Measurements from ENCODE around the gene STX10.
A peak's percentile ranks its signal among the peaks of the same experiment; 100 is the strongest.

The STX10 gene

GRCh38 chr19:13155472-13156359, 5.5 kb upstream of the STX10 start:
- TF ChIP-seq, protein P1, sequence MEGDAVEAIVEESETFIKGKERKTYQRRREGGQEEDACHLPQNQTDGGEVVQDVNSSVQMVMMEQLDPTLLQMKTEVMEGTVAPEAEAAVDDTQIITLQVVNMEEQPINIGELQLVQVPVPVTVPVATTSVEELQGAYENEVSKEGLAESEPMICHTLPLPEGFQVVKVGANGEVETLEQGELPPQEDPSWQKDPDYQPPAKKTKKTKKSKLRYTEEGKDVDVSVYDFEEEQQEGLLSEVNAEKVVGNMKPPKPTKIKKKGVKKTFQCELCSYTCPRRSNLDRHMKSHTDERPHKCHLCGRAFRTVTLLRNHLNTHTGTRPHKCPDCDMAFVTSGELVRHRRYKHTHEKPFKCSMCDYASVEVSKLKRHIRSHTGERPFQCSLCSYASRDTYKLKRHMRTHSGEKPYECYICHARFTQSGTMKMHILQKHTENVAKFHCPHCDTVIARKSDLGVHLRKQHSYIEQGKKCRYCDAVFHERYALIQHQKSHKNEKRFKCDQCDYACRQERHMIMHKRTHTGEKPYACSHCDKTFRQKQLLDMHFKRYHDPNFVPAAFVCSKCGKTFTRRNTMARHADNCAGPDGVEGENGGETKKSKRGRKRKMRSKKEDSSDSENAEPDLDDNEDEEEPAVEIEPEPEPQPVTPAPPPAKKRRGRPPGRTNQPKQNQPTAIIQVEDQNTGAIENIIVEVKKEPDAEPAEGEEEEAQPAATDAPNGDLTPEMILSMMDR (IDR thresholded peaks at IDR 0.05; ENCODE audit: low read depth, low read length), result no peak
- DNase-seq (ENCODE audit: extremely low read depth, low read depth), result peak; percentile 54

DNA sequence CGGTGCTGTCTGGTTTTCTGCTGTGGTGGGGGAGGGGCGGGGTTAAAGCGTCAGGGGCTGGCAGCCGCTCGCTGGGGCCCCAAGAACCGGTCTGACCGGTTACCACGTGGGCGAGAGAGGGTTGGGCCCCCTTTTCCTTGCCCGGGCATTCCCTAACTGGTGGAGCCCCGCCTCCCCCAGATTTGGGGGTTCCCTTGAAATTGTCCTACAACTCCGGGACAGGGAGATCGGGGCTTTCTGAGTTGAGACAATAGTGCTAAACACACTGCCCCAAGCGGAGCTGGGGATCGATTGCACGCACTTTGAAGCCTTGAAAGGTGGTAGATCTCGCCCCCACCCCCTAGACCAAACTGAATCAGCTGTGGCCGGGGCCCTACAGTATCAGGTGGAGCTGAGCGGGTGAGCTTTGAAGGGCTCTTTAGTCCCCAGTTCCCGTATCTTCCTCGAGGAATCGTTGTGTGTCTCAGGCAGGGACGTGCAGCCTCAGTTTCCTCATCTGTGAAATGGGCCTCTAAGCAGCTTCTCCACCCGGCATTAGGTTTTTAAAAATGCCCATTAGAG, 4.8 kb upstream of the STX10 start:
- TF ChIP-seq, protein P1 (IDR thresholded peaks at IDR 0.05; ENCODE audit: low read depth, low read length), result peak; percentile 14

GRCh38 chr19:13154241-13154778, 4.1 kb upstream of the STX10 start:
- TF ChIP-seq, protein P1 (IDR thresholded peaks at IDR 0.05; ENCODE audit: low read depth, low read length), result no peak
- DNase-seq (ENCODE audit: extremely low read depth, low read depth), result peak; percentile 90

More for the DNA sequence above, 4.8 kb upstream of the STX10 start:
- DNase-seq (ENCODE audit: extremely low read depth, low read depth), result no peak

DNA sequence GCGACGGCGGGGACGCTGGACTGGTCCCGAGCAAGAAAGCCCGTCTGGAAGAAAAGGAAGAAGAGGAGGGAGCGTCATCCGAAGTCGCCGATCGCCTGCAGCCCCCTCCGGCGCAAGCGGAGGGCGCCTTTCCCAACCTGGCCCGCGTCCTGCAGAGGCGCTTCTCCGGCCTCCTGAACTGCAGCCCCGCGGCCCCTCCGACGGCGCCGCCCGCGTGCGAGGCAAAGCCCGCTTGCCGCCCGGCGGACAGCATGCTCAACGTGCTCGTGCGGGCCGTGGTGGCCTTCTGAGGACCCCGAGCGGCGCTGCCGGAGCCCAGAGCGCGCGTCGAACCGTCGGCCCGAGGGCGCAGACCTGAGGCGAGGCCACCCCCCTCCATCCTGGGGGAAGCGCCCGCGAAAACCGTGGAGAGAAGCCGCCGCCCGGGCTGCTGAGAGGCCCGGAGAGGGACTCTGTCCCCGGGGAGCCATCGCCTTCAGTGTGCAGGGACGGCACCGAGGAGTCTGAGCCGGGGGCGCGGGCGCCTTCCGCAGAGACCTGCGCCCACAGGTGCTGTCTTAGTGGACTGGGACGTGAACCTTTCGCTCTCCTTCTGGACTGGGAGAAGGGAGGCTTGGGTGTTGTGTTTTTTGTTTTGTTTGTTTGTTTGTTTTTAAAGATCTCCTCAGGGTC, 3.5 kb upstream of the STX10 start:
- DNase-seq (ENCODE audit: extremely low read depth, low read depth), result no peak
- TF ChIP-seq, protein P1 (IDR thresholded peaks at IDR 0.05; ENCODE audit: low read depth, low read length), result no peak

DNA sequence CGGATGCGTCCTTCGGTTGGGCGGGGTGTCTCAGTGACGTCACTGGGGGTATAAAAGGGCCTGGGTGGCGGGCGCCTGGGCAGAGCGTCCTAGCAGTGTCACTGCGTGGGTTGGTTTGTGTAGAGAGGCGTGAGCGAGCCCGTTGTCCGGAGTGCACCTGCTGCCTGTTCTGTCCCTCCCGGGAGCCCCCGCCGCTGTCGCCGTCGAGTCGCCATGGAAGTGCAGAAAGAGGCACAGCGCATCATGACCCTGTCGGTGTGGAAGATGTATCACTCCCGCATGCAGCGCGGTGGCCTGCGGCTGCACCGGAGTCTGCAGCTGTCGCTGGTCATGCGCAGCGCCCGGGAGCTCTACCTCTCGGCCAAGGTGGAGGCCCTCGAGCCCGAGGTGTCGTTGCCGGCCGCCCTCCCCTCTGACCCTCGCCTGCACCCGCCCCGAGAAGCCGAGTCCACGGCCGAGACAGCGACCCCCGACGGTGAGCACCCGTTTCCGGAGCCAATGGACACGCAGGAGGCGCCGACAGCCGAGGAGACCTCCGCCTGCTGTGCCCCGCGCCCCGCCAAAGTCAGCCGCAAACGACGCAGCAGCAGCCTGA, 2.9 kb upstream of the STX10 start:
- peak; percentile 91 for DNase-seq (ENCODE audit: extremely low read depth, low read depth)
- TF ChIP-seq, protein P1 (IDR thresholded peaks at IDR 0.05; ENCODE audit: low read depth, low read length), result peak; percentile 6

- TF ChIP-seq, protein P1 (IDR thresholded peaks at IDR 0.05; ENCODE audit: low read depth, low read length), result no peak
- DNase-seq (ENCODE audit: extremely low read depth, low read depth), result no peak
These were observed 2.3 kb upstream of the STX10 start for GRCh38 chr19:13152356-13152973.

Measured in AG09319 (cell line).